B cell (primary cell): ENCODE measurements around the gene AOC3. TPM values are rescaled to one million over a fixed set of nuclear protein-coding genes. Genes with fewer than 3 reads are reported as not detected.

Experiments
- ATAC-seq: fragments of 200-7000 bp; cut with Tn5 transposase; one replicate; pipeline ENCODE4 v1.10.0; 2021; ENCODE audit warnings: low read depth, mild to moderate bottlenecking, moderate number of reproducible peaks, moderate library complexity
- CTCF ChIA-PET: fragments of 350-600 bp; sonication (Branson Sonifier 250); formaldehyde crosslinking; loops from one replicate; lab custom pipeline; 2021; ENCODE audit warnings: antibody characterized with exemption, inconsistent platforms; lab: Charles Lee
- POLR2A ChIA-PET: fragments of 350-600 bp; sonication (Branson Sonifier 250); formaldehyde crosslinking; loops from one replicate; lab custom pipeline; 2021; ENCODE audit warnings: antibody characterized with exemption; lab: Charles Lee
- DNase-seq: peaks from one replicate; pipeline ENCODE4 v3.0.0; 2013
- H2AFZ ChIP-seq: 2 replicates; pipeline ENCODE4 v1.6.1; 2012; ENCODE audit warnings: mild to moderate bottlenecking, low read depth, low read length; ENCODE audit not compliant: insufficient read depth, poor library complexity, severe bottlenecking
- H3K27ac ChIP-seq, 2 donors: 1 replicate in 1 of 2; 2 replicates in 1 of 2; pipeline ENCODE4 v1.5.1; 2012 to 2013; ENCODE audit warnings: low read length in 2 of 2, mild to moderate bottlenecking in 2 of 2, moderate library complexity in 1 of 2
- H3K27me3 ChIP-seq, 4 experiments: fragments of 200-600 bp in 1 of 4; sonication (generic) in 1 of 4; replicated peaks in 1 of 4; 1 replicate in 2 of 4; 2 replicates in 2 of 4; pipeline versions ENCODE4 v1.6.1 to v1.7.0; 2013 to 2016; ENCODE audit warnings: low read length in 3 of 4, mild to moderate bottlenecking in 2 of 4, mixed read lengths in 1 of 4, moderate library complexity in 1 of 4; ENCODE audit not compliant: insufficient read depth in 4 of 4, control insufficient read depth in 3 of 4; ENCODE audit errors: control extremely low read depth in 1 of 4
- H3K36me3 ChIP-seq, 2 experiments: replicated peaks in 1 of 2; 1 replicate in 1 of 2; 2 replicates in 1 of 2; pipeline versions ENCODE4 v1.6.1 to v1.7.1; 2013; ENCODE audit warnings: low read length in 1 of 2; ENCODE audit not compliant: insufficient read depth in 2 of 2, control insufficient read depth in 1 of 2; ENCODE audit errors: control extremely low read depth in 1 of 2, extremely low read depth in 1 of 2
- H3K4me1 ChIP-seq, 2 donors: fragments of 200-600 bp in 1 of 2; sonication (generic) in 1 of 2; 1 replicate in 1 of 2; 2 replicates in 1 of 2; pipeline versions ENCODE4 v1.5.1 to v1.6.1; 2013 to 2017; ENCODE audit warnings: low read length in 2 of 2; ENCODE audit not compliant: control insufficient read depth in 2 of 2, insufficient read depth in 2 of 2
- H3K4me2 ChIP-seq: replicated peaks from 2 replicates; pipeline ENCODE3; 2012; ENCODE audit warnings: mild to moderate bottlenecking, low read depth, low read length; ENCODE audit not compliant: poor library complexity, severe bottlenecking
- H3K4me3 ChIP-seq, 5 experiments: fragments of 200-600 bp in 1 of 5; sonication (generic) in 1 of 5; 1 replicate in 3 of 5; 2 replicates in 2 of 5; pipeline versions ENCODE4 v1.5.1 to v1.7.0; 2011 to 2016; ENCODE audit warnings: low read length in 4 of 5, mild to moderate bottlenecking in 4 of 5, low read depth in 2 of 5, control low read depth in 1 of 5, moderate library complexity in 1 of 5; ENCODE audit not compliant: insufficient read depth in 1 of 5; ENCODE audit errors: control extremely low read depth in 1 of 5, extremely low read depth in 1 of 5
- H3K79me2 ChIP-seq: fragments of 200-600 bp; sonication (generic); one replicate; pipeline ENCODE4 v1.6.0; 2016; ENCODE audit warnings: low read length; ENCODE audit not compliant: control insufficient read depth, insufficient read depth
- H3K9ac ChIP-seq: fragments of 200-600 bp; sonication (generic); 2 replicates; pipeline ENCODE4 v1.6.1; 2017; ENCODE audit warnings: mild to moderate bottlenecking, low read length, moderate library complexity
- H3K9me3 ChIP-seq, 3 donors: one replicate each; pipeline versions ENCODE4 v1.6.1 to v1.7.1; 2013; ENCODE audit warnings: low read length in 2 of 3; ENCODE audit not compliant: control insufficient read depth in 2 of 3, insufficient read depth in 1 of 3; ENCODE audit errors: control extremely low read depth in 1 of 3
- H4K20me1 ChIP-seq: 2 replicates; pipeline ENCODE4 v1.6.0; 2012; ENCODE audit warnings: mild to moderate bottlenecking, low read length; ENCODE audit not compliant: insufficient read depth, control insufficient read depth, poor library complexity, severe bottlenecking
- H3K27ac Mint-ChIP-seq: one replicate; pipeline ENCODE4 v1.8.0; 2021; ENCODE audit warnings: mixed read lengths
- H3K27me3 Mint-ChIP-seq: one replicate; pipeline ENCODE4 v1.8.0; 2021; ENCODE audit warnings: mixed read lengths
- H3K4me1 Mint-ChIP-seq: one replicate; pipeline ENCODE4 v1.8.0; 2021; ENCODE audit warnings: mixed read lengths
- H3K4me3 Mint-ChIP-seq: one replicate; pipeline ENCODE4 v1.8.0; 2021; ENCODE audit warnings: mixed read lengths
- H3K9me3 Mint-ChIP-seq: one replicate; pipeline ENCODE4 v1.8.0; 2022; ENCODE audit warnings: mixed read lengths; ENCODE audit not compliant: insufficient read depth
- CTCF ChIP-seq: fragments of 200-600 bp; IDR thresholded peaks from one replicate; pipeline ENCODE4 v1.8.0; 2022; ENCODE audit warnings: antibody characterized with exemption, mild to moderate bottlenecking
- EZH2 ChIP-seq: IDR thresholded peaks from 2 replicates; pipeline ENCODE4 v1.6.1; 2012; ENCODE audit warnings: borderline replicate concordance, low read depth, mild to moderate bottlenecking, moderate library complexity, low read length; ENCODE audit not compliant: insufficient read depth, poor library complexity, severe bottlenecking
- WGBS: methylation state at CpG from one replicate; pipeline ENCODE4 v1.1.5; 2013; ENCODE audit warnings: missing lambda C conversion rate; ENCODE audit not compliant: insufficient coverage; 5-methylcytosine and 5-hydroxymethylcytosine counted together
- intact Hi-C: fragments of 100-400 bp; cut with micrococcal nuclease; formaldehyde crosslinking; loops from one replicate; pipeline ENCODE4 v1.10.0; 2022
- polyA plus RNA-seq: library from polyadenylated mRNA; depleted of rRNA; stranded (reverse); fragments of >200 nt; gene quantifications from 2 replicates; pipeline ENCODE4 v1.2.3, GENCODE V29; 2012
- total RNA-seq, 2 donors: library from RNA; stranded (reverse); fragments of 120-200 nt in 1 of 2; gene quantifications; 1 replicate in 1 of 2; 2 replicates in 1 of 2; pipeline versions ENCODE4 v1.2.3 to v1.2.4, GENCODE V29; 2013 to 2022

The AOC3 gene
- total and polyA plus RNA-seq, 2 donors (not counting 1 experiment from before 2014, with no cell fraction given): 1.2 to 1.5 TPM

- DNase-seq (no peak), ATAC-seq (no peak)
- Histone ChIP-seq H3K4me2 (no peak overlapping the region), H3K27ac (no peak overlapping the region), H3K9me3 (no peaks in the 10 kb centered on the region), H3K9ac (no peak overlapping the region), H3K4me1 (no peaks in the 10 kb centered on the region), H2AFZ (no peak overlapping the region), H3K79me2 (no peaks in the 10 kb centered on the region), H3K36me3 (no peaks in the 10 kb centered on the region), H4K20me1 (no peaks in the 10 kb centered on the region), H3K27me3 (peaks cover 0 to 8% (median 2%) of the 10 kb centered on the region in 4 experiments), H3K4me3 (no peak overlapping the region)
- TF ChIP-seq EZH2 (no peak), CTCF (no peak)
- CTCF ChIA-PET: no interaction called here
- H3K27ac Mint-ChIP-seq: no peak overlapping the region
- 98% methylated on average over 4 of the region's 10 CpGs for WGBS
- no peaks in the 10 kb centered on the region for H3K9me3 Mint-ChIP-seq
- peaks cover under 1% of the 10 kb centered on the region for H3K4me1 Mint-ChIP-seq
- peaks cover 20% of the 10 kb centered on the region for H3K27me3 Mint-ChIP-seq
- H3K4me3 Mint-ChIP-seq: no peak overlapping the region
- intact Hi-C loops: no loop called here
- POLR2A ChIA-PET: no interaction called here
Observed at GRCh38 chr17:42901535-42902229, 50.7 kb downstream of the AOC3 start.

GRCh38 chr17:42904110-42904469, 53.1 kb downstream of the AOC3 start:
- no peak overlapping the region for H3K4me3 ChIP-seq
- no peak for DNase-seq
- no peak overlapping the region for H3K4me3 Mint-ChIP-seq
- peaks cover 9 to 15% of the 10 kb centered on the region in 2 donors for H3K4me1 ChIP-seq
- H2AFZ ChIP-seq: no peak overlapping the region
- no peaks in the 10 kb centered on the region for H3K9me3 Mint-ChIP-seq
- WGBS: 96% methylated on average over 5 of the region's 6 CpGs
- no peak for ATAC-seq
- H3K36me3 ChIP-seq: no peaks in the 10 kb centered on the region
- intact Hi-C loops: no loop called here
- H4K20me1 ChIP-seq: no peaks in the 10 kb centered on the region
- H3K27ac Mint-ChIP-seq: no peak overlapping the region
- no peak overlapping the region for H3K27ac ChIP-seq
- ChIA-PET CTCF (no interaction called here), POLR2A (no interaction called here)
- no peak overlapping the region for H3K4me2 ChIP-seq
- H3K9ac ChIP-seq: no peak overlapping the region
- TF ChIP-seq EZH2 (no peak), CTCF (no peak)
- H3K27me3 ChIP-seq: no peaks in the 10 kb centered on the region
- peaks cover 11% of the 10 kb centered on the region for H3K4me1 Mint-ChIP-seq
- no peaks in the 10 kb centered on the region for H3K79me2 ChIP-seq
- peaks cover 10% of the 10 kb centered on the region for H3K27me3 Mint-ChIP-seq
- H3K9me3 ChIP-seq: no peaks in the 10 kb centered on the region
